ENCODE measurements around the gene KCNIP3.
"Not testable (repeated sequence)": the region's sequence is repeated elsewhere in the genome, so short reads cannot be mapped to it uniquely, and the experiment has no call there.

The KCNIP3 gene

GRCh38 chr2:95415138-95415537 is 118.0 kb downstream of the KCNIP3 start:
- not testable (repeated sequence) for DNase-seq (ENCODE audit: low spot score)

GRCh38 chr2:95415561-95415960 is 118.4 kb downstream of the KCNIP3 start:
- not testable (repeated sequence) for DNase-seq (ENCODE audit: low spot score)

DNA sequence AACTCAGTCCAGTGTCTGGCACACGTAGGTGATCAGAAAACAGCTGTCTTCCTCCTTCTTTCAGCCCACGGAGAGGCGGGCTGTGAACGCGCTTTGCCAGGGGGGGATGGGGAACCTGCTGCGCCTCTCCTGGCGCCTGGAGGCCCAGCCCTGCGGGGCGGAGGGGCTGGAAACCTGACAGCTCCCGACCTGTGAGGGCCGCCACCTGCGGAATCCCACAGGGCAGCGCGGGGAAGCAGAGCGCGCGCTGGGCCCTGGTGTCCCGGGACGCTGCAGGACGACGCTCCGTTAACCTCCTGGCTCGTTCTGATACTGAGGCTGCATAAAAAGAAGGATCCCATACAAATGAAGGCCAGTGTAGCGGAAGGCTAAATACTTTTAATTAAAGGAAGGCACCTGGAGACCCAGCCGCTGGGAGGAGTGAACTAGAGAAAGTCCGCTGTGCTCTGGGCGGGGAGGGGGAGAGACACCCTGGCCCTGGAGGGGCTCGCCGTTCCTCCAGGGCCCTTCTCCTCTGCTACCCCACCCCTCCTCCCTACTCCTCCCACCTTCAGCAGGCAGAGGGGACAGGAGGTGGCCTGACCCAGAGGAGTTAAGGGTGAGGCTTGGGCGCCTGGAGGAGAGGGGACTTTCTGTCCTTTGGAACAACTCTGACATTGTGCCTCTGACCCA is 130.2 kb downstream of the KCNIP3 start:
- not testable (repeated sequence) for DNase-seq (ENCODE audit: low spot score)

DNA sequence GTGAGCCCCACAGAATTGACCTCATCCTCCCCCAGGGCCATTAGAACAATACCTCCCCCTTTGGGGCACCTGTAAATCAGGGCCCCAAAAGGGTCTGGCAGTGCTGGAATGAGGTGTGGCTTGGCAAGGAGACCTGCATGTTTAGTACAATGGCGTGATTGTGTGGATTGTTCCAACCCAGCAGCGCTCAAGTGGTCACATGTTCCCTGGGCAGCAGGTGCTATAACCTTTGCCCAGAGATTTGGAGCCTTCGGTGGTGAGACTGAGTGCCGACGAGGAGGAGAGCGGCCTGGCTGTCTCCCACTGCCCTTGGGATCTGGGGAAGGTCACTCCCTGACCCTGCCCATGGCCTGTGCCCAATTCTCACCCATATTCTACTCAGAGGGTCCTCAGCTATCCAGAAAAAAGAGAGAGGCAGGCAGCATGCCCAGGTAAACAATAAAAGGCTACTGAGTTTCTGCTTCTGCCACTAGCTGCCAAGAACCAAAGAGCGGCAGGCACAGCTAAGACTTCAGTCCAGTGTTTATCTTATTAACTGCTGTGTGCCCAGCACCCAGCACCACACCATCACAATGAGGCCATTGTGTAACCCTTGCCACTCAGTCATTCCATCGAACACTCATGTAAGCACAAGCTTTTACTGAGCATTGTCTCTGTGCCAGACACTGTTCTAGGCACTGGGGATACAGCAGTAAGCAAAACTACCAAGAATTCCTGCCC is 132.8 kb downstream of the KCNIP3 start:
- DNase-seq (ENCODE audit: low spot score), result not testable (repeated sequence)

- not testable (repeated sequence) for DNase-seq (ENCODE audit: low spot score)
Observed at GRCh38 chr2:95433373-95433772, 136.2 kb downstream of the KCNIP3 start.

DNA sequence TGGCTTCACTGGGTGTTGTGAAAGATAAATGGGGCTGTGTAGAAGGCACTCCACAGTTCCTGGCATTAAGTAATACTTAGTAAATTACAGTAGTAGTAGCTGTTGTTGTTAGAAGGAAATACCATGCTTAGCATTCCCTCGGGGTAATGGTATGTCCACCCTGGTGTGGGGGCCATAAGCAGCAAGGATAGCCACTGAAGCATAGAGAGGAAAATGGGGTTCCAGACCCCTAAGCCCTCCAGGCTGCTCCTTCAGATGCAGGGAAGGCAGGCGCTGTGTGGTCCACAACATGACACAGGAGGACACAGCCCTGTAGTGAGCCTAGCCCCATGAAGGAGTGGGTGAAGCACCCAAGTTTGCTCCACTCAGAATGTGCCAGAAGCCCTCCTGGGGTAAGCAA is 136.8 kb downstream of the KCNIP3 start:
- DNase-seq (ENCODE audit: low spot score), result not testable (repeated sequence)

DNA sequence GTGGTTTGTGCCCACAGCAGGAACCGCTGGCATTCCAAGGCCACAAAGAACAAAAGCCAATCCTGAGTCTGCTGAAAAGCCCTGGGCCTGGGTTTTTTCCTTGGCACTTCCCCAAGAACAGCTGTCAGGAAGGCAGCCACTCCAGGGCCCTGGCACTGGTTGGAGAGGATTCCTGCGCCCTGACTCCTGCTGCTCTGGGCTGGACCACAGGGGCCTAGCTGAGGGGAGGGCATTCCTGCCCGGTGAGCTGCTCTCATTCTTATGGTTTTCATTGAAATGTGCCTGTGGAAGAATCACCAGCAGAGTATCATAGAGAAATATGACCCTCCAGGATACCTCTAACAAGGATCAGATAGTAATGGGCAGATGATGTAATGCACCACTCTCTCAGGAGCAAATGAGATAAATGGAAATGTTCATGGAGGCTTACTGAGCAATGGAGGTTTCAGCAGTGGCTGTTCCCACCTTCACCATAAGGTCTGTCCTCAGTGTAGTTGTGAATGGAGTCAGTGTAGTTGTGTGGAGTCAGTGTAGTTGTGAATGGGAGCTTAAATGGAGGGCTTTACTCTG is 137.4 kb downstream of the KCNIP3 start:
- not testable (repeated sequence) for DNase-seq (ENCODE audit: low spot score)

GRCh38 chr2:95435162-95435871 is 138.2 kb downstream of the KCNIP3 start:
- not testable (repeated sequence) for DNase-seq (ENCODE audit: low spot score)
